ENCODE results near the gene CTXND1. TPM values are rescaled to one million over a fixed set of nuclear protein-coding genes. Genes with fewer than 3 reads are reported as not detected.

The CTXND1 gene
- total and polyA plus RNA-seq, 2 of the 13 experiments (the other 11 are each of a cell fraction or from before 2014, with no cell fraction given) = 1.2 to 2.1 TPM

DNA sequence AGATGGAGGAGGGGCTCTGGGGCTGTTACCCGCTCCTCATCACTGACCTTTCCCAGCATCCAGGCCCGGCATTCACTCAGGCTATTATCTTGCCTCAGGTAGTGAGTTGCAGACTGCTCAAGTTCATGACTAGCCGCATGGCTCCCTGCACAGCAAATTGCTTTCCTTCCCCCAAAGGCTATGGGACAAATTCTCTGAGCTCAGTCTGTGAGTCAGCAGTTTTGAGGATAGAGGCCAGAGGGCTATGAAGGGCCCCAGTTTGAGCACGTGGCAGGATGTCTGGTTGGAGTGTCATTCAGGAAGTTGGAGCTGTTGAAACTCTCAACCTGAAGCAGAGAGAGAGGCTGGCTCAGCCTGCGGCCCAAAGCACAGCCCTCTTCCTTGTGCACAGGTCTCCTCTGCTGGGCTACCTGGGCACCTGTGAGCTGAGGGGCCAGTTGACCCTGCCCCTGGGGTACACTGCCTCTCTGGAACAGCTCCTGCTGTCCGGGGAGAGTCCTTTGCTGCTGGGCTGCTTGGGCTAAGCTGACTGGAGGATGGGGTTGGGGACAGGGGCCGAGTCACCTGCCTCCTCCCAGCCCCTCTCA is 91.3 kb downstream of the CTXND1 start (continued):
- TF ChIP-seq, protein P1, sequence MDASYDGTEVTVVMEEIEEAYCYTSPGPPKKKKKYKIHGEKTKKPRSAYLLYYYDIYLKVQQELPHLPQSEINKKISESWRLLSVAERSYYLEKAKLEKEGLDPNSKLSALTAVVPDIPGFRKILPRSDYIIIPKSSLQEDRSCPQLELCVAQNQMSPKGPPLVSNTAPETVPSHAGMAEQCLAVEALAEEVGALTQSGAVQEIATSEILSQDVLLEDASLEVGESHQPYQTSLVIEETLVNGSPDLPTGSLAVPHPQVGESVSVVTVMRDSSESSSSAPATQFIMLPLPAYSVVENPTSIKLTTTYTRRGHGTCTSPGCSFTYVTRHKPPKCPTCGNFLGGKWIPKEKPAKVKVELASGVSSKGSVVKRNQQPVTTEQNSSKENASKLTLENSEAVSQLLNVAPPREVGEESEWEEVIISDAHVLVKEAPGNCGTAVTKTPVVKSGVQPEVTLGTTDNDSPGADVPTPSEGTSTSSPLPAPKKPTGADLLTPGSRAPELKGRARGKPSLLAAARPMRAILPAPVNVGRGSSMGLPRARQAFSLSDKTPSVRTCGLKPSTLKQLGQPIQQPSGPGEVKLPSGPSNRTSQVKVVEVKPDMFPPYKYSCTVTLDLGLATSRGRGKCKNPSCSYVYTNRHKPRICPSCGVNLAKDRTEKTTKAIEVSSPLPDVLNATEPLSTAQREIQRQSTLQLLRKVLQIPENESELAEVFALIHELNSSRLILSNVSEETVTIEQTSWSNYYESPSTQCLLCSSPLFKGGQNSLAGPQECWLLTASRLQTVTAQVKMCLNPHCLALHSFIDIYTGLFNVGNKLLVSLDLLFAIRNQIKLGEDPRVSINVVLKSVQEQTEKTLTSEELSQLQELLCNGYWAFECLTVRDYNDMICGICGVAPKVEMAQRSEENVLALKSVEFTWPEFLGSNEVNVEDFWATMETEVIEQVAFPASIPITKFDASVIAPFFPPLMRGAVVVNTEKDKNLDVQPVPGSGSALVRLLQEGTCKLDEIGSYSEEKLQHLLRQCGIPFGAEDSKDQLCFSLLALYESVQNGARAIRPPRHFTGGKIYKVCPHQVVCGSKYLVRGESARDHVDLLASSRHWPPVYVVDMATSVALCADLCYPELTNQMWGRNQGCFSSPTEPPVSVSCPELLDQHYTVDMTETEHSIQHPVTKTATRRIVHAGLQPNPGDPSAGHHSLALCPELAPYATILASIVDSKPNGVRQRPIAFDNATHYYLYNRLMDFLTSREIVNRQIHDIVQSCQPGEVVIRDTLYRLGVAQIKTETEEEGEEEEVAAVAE (CRISPR knock-in tag; IDR thresholded peaks at IDR 0.05; ENCODE audit: borderline replicate concordance) = 0 out of 2 replicates have a peak, but pooled peaks have one; percentile 49
- TF ChIP-seq NFKBIZ (CRISPR knock-in tag; IDR thresholded peaks at IDR 0.05) = 0 out of 2 replicates have a peak, but pooled peaks have one; percentile 48
- 0 out of 4 replicates have a peak, but pooled peaks of 1 of the 2 experiments have one; percentile 14 for TF ChIP-seq NR2F1 (CRISPR knock-in tag; IDR thresholded peaks at IDR 0.05)
- peak; percentile 43; the same call in 1 of the 2 replicates for TF ChIP-seq ZNF264 (CRISPR knock-in tag; IDR thresholded peaks at IDR 0.05)
- no peak for TF ChIP-seq ZFP41 (CRISPR knock-in tag; IDR thresholded peaks at IDR 0.05; ENCODE audit: borderline replicate concordance)
- peak; percentile 54; the same call in 1 of the 2 replicates for TF ChIP-seq BORCS8-MEF2B (CRISPR knock-in tag; IDR thresholded peaks at IDR 0.05)
- TF ChIP-seq MYC (CRISPR knock-in tag; IDR thresholded peaks at IDR 0.05; ENCODE audit: borderline replicate concordance) = peak; percentile 83; the same call in 1 of the 2 replicates
- TF ChIP-seq HOXA3 (CRISPR knock-in tag; IDR thresholded peaks at IDR 0.05) = peak; percentile 69
- no peak for TF ChIP-seq IRX3 (CRISPR knock-in tag; IDR thresholded peaks at IDR 0.05; ENCODE audit: borderline replicate concordance, low read depth)
- TF ChIP-seq, protein P2, sequence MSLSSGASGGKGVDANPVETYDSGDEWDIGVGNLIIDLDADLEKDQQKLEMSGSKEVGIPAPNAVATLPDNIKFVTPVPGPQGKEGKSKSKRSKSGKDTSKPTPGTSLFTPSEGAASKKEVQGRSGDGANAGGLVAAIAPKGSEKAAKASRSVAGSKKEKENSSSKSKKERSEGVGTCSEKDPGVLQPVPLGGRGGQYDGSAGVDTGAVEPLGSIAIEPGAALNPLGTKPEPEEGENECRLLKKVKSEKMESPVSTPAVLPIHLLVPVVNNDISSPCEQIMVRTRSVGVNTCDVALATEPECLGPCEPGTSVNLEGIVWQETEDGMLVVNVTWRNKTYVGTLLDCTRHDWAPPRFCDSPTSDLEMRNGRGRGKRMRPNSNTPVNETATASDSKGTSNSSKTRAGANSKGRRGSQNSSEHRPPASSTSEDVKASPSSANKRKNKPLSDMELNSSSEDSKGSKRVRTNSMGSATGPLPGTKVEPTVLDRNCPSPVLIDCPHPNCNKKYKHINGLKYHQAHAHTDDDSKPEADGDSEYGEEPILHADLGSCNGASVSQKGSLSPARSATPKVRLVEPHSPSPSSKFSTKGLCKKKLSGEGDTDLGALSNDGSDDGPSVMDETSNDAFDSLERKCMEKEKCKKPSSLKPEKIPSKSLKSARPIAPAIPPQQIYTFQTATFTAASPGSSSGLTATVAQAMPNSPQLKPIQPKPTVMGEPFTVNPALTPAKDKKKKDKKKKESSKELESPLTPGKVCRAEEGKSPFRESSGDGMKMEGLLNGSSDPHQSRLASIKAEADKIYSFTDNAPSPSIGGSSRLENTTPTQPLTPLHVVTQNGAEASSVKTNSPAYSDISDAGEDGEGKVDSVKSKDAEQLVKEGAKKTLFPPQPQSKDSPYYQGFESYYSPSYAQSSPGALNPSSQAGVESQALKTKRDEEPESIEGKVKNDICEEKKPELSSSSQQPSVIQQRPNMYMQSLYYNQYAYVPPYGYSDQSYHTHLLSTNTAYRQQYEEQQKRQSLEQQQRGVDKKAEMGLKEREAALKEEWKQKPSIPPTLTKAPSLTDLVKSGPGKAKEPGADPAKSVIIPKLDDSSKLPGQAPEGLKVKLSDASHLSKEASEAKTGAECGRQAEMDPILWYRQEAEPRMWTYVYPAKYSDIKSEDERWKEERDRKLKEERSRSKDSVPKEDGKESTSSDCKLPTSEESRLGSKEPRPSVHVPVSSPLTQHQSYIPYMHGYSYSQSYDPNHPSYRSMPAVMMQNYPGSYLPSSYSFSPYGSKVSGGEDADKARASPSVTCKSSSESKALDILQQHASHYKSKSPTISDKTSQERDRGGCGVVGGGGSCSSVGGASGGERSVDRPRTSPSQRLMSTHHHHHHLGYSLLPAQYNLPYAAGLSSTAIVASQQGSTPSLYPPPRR (CRISPR knock-in tag; IDR thresholded peaks at IDR 0.05; ENCODE audit: borderline replicate concordance) = peak; percentile 62; the same call in 1 of the 2 replicates
- TF ChIP-seq ZNF558 (CRISPR knock-in tag; IDR thresholded peaks at IDR 0.05; ENCODE audit: borderline replicate concordance) = no peak
- TF ChIP-seq, protein P3, sequence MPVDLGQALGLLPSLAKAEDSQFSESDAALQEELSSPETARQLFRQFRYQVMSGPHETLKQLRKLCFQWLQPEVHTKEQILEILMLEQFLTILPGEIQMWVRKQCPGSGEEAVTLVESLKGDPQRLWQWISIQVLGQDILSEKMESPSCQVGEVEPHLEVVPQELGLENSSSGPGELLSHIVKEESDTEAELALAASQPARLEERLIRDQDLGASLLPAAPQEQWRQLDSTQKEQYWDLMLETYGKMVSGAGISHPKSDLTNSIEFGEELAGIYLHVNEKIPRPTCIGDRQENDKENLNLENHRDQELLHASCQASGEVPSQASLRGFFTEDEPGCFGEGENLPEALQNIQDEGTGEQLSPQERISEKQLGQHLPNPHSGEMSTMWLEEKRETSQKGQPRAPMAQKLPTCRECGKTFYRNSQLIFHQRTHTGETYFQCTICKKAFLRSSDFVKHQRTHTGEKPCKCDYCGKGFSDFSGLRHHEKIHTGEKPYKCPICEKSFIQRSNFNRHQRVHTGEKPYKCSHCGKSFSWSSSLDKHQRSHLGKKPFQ (CRISPR knock-in tag; IDR thresholded peaks at IDR 0.05; ENCODE audit: insufficient replicate concordance) = peak; percentile 61
- 0 out of 2 replicates have a peak, but pooled peaks have one; percentile 34 for TF ChIP-seq KLF9 (CRISPR knock-in tag; IDR thresholded peaks at IDR 0.05; ENCODE audit: low read depth)
- TF ChIP-seq SPEN (CRISPR knock-in tag; IDR thresholded peaks at IDR 0.05; ENCODE audit: low read depth) = peak; percentile 36; the same call in 1 of the 2 replicates
- TF ChIP-seq NFE2L1 (CRISPR knock-in tag; IDR thresholded peaks at IDR 0.05; ENCODE audit: borderline replicate concordance) = peak; percentile 74; the same call in 1 of the 2 replicates
- TF ChIP-seq SP2 (CRISPR knock-in tag; IDR thresholded peaks at IDR 0.05) = no peak
- TF ChIP-seq, protein P4, sequence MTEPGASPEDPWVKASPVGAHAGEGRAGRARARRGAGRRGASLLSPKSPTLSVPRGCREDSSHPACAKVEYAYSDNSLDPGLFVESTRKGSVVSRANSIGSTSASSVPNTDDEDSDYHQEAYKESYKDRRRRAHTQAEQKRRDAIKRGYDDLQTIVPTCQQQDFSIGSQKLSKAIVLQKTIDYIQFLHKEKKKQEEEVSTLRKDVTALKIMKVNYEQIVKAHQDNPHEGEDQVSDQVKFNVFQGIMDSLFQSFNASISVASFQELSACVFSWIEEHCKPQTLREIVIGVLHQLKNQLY (CRISPR knock-in tag; IDR thresholded peaks at IDR 0.05) = peak; percentile 90

Data from HepG2 (cell line).